HUES48 (cell line): ENCODE results near the gene MKNK1.

Experiments used
- H3K27ac ChIP-seq: one replicate; pipeline ENCODE4 v1.7.0; 2013; ENCODE audit warnings: low read depth, low read length, inconsistent platforms
- H3K27me3 ChIP-seq: 2 replicates; pipeline ENCODE4 v1.6.1; 2013; ENCODE audit warnings: mild to moderate bottlenecking, low read length; ENCODE audit not compliant: control insufficient read depth, insufficient read depth
- H3K36me3 ChIP-seq: 2 replicates; pipeline ENCODE4 v1.6.1; 2013; ENCODE audit warnings: low read length; ENCODE audit not compliant: control insufficient read depth, insufficient read depth
- H3K4me1 ChIP-seq: 2 replicates; pipeline ENCODE4 v1.6.1; 2013; ENCODE audit warnings: mild to moderate bottlenecking, low read length; ENCODE audit not compliant: control insufficient read depth, insufficient read depth
- H3K4me3 ChIP-seq: 2 replicates; pipeline ENCODE4 v1.5.1; 2013; ENCODE audit warnings: mild to moderate bottlenecking, low read depth, low read length
- H3K9ac ChIP-seq: 2 replicates; pipeline ENCODE4 v1.6.1; 2013; ENCODE audit warnings: mild to moderate bottlenecking, low read depth, low read length, moderate library complexity
- H3K9me3 ChIP-seq: 2 replicates; pipeline ENCODE4 v1.6.1; 2013; ENCODE audit warnings: low read length; ENCODE audit not compliant: control insufficient read depth, insufficient read depth

The MKNK1 gene

GRCh38 chr1:46576596-46576995, 27.5 kb downstream of the MKNK1 start:
- Histone ChIP-seq H3K9me3 (no peaks in the 10 kb centered on the region), H3K9ac (no peak overlapping the region), H3K27ac (no peak overlapping the region), H3K36me3 (peaks cover 8% of the 10 kb centered on the region), H3K4me3 (no peak overlapping the region), H3K4me1 (peaks cover 12% of the 10 kb centered on the region; the same call in 1 of the 2 replicates), H3K27me3 (no peaks in the 10 kb centered on the region)

GRCh38 chr1:46575778-46576177, 28.3 kb downstream of the MKNK1 start:
- peaks cover 12% of the 10 kb centered on the region; the same call in 1 of the 2 replicates for H3K4me1 ChIP-seq

GRCh38 chr1:46575300-46575699, 28.8 kb downstream of the MKNK1 start:
- no peak overlapping the region for H3K9ac ChIP-seq
- H3K36me3 ChIP-seq = peaks cover 6% of the 10 kb centered on the region
- H3K27me3 ChIP-seq = no peaks in the 10 kb centered on the region
- no peaks in the 10 kb centered on the region for H3K9me3 ChIP-seq
- peaks cover 12% of the 10 kb centered on the region; the same call in 1 of the 2 replicates for H3K4me1 ChIP-seq
- H3K4me3 ChIP-seq = no peak overlapping the region
- H3K27ac ChIP-seq = peak overlapping the region; percentile 53

More at GRCh38 chr1:46575778-46576177, 28.3 kb downstream of the MKNK1 start:
- no peaks in the 10 kb centered on the region for H3K9me3 ChIP-seq
- peaks cover 8% of the 10 kb centered on the region for H3K36me3 ChIP-seq
- no peaks in the 10 kb centered on the region for H3K27me3 ChIP-seq
- H3K9ac ChIP-seq = no peak overlapping the region
- no peak overlapping the region for H3K4me3 ChIP-seq
- peak overlapping the region; percentile 53 for H3K27ac ChIP-seq

- H3K9ac ChIP-seq = no peak overlapping the region
- no peak overlapping the region for H3K27ac ChIP-seq
- H3K4me1 ChIP-seq = peaks cover 23% of the 10 kb centered on the region; the same call in 1 of the 2 replicates
- H3K36me3 ChIP-seq = no peaks in the 10 kb centered on the region
- no peak overlapping the region for H3K4me3 ChIP-seq
- H3K9me3 ChIP-seq = no peaks in the 10 kb centered on the region
- H3K27me3 ChIP-seq = no peaks in the 10 kb centered on the region
Measured at GRCh38 chr1:46571691-46572225, 32.3 kb downstream of the MKNK1 start.

- Histone ChIP-seq H3K4me1 (peaks cover 11% of the 10 kb centered on the region; the same call in 1 of the 2 replicates), H3K4me3 (no peak overlapping the region), H3K27ac (no peak overlapping the region), H3K36me3 (no peaks in the 10 kb centered on the region), H3K9me3 (no peaks in the 10 kb centered on the region), H3K9ac (no peak overlapping the region), H3K27me3 (no peaks in the 10 kb centered on the region)
Measured at GRCh38 chr1:46569884-46570725, 34.0 kb downstream of the MKNK1 start.

GRCh38 chr1:46569116-46569515, 35.0 kb downstream of the MKNK1 start:
- no peaks in the 10 kb centered on the region for H3K9me3 ChIP-seq
- no peaks in the 10 kb centered on the region for H3K36me3 ChIP-seq
- H3K4me3 ChIP-seq = no peak overlapping the region
- H3K27ac ChIP-seq = no peak overlapping the region
- no peaks in the 10 kb centered on the region for H3K27me3 ChIP-seq
- H3K9ac ChIP-seq = no peak overlapping the region
- peaks cover 11% of the 10 kb centered on the region; the same call in 1 of the 2 replicates for H3K4me1 ChIP-seq

- H3K9ac ChIP-seq = no peak overlapping the region
- H3K27me3 ChIP-seq = no peaks in the 10 kb centered on the region
- no peak overlapping the region for H3K4me3 ChIP-seq
- H3K4me1 ChIP-seq = peaks cover 11% of the 10 kb centered on the region; the same call in 1 of the 2 replicates
- no peaks in the 10 kb centered on the region for H3K36me3 ChIP-seq
- no peak overlapping the region for H3K27ac ChIP-seq
- no peaks in the 10 kb centered on the region for H3K9me3 ChIP-seq
Measured at GRCh38 chr1:46568461-46568891, 35.6 kb downstream of the MKNK1 start.

GRCh38 chr1:46563341-46563740, 40.7 kb downstream of the MKNK1 start:
- Histone ChIP-seq H3K4me1 (no peaks in the 10 kb centered on the region), H3K4me3 (no peak overlapping the region), H3K9me3 (no peaks in the 10 kb centered on the region), H3K27ac (no peak overlapping the region), H3K9ac (no peak overlapping the region), H3K36me3 (no peaks in the 10 kb centered on the region), H3K27me3 (no peaks in the 10 kb centered on the region)

- no peaks in the 10 kb centered on the region for H3K9me3 ChIP-seq
- no peak overlapping the region for H3K4me3 ChIP-seq
- H3K27me3 ChIP-seq = no peaks in the 10 kb centered on the region
- H3K36me3 ChIP-seq = no peaks in the 10 kb centered on the region
- no peak overlapping the region for H3K27ac ChIP-seq
- H3K9ac ChIP-seq = no peak overlapping the region
- H3K4me1 ChIP-seq = no peaks in the 10 kb centered on the region
Measured at GRCh38 chr1:46562498-46562897, 41.6 kb downstream of the MKNK1 start.

GRCh38 chr1:46558966-46559365, 45.1 kb downstream of the MKNK1 start:
- H3K9me3 ChIP-seq = no peaks in the 10 kb centered on the region
- no peak overlapping the region for H3K27ac ChIP-seq
- no peaks in the 10 kb centered on the region for H3K36me3 ChIP-seq
- H3K4me1 ChIP-seq = no peaks in the 10 kb centered on the region
- no peaks in the 10 kb centered on the region for H3K27me3 ChIP-seq
- H3K9ac ChIP-seq = no peak overlapping the region
- H3K4me3 ChIP-seq = no peak overlapping the region
